SHP77 (cell line): ENCODE results near the gene PIMREG.

Experiments
- DNase-seq, 2 experiments: peaks; one replicate each; lab custom pipeline; 2025; lab: John Stamatoyannopoulos, UW

The PIMREG gene

GRCh38 chr17:6437956-6438355 lies 6.3 kb upstream of the PIMREG start:
- DNase-seq = no peak

DNA sequence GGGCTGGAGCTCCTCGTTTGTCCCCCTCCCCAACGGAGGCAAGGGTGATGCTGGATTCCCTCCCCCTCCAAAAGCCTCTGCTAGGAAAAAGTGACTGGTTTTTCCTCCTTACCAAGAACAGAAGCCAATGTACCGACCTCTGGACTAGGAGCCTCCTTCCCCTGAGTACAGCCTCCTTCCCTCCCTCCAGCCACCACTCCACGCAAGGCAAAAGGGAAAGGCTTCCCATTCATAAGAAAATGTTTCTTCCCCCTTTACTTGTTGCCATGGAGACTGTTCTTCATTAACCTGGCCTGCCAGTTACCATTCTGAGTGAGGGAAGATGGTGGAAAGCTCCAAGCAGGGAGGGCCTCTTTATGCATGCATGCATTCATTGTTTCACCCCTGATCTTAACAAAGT lies 4.3 kb upstream of the PIMREG start:
- no peak for DNase-seq

DNA sequence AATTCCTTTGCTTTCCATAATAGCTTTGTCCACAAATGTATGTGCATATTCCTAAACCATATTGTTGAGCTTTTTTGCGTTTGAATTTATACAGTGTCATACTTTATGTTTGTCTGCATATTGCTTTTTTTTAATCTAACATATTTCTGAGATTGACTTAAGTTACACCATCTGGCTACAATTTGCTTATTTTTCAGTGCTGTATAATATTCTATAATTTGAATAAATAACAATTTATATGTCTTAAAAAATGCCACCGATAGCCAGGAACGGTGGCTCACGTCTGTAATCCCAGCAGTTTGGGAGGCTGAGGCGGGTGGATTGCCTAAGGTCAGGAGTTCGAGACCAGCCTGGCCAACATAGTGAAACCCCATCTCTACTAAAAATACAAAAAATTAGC lies 1.5 kb upstream of the PIMREG start:
- no peak for DNase-seq

DNA sequence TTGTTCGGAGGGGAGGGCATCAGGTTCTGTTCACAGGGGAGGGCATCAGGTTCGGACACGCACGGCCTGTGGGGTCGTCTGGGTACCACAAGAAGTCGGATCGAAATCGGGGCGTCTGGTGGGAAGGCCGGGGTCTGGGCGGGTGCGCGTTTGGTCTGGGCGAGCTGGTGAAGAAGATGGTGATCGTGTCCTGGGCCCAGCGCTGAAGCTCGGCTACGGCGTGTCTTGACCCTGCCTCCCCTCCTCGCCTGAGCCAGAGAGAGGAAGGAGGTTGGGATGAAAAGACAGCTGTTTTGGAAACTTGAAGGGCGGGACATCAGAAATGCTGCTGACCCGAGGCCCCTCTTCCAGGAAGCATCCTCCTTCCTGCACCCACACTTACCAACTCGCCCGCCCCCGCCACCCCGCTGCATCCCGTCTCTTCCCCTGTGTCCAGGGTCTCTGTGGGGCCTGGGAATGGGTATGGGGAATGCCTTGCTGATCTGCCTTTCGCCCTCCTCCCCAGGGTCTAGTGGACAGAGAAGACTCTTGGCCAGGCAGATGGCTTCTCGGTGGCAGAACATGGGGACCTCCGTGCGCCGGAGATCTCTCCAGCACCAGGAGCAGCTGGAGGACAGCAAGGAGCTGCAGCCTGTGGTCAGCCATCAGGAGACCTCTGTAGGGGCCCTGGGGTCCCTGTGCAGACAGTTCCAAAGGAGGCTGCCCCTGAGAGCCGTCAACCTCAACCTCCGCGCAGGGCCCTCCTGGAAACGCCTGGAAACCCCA lies 498 bp downstream of the PIMREG start:
- no peak for DNase-seq

DNA sequence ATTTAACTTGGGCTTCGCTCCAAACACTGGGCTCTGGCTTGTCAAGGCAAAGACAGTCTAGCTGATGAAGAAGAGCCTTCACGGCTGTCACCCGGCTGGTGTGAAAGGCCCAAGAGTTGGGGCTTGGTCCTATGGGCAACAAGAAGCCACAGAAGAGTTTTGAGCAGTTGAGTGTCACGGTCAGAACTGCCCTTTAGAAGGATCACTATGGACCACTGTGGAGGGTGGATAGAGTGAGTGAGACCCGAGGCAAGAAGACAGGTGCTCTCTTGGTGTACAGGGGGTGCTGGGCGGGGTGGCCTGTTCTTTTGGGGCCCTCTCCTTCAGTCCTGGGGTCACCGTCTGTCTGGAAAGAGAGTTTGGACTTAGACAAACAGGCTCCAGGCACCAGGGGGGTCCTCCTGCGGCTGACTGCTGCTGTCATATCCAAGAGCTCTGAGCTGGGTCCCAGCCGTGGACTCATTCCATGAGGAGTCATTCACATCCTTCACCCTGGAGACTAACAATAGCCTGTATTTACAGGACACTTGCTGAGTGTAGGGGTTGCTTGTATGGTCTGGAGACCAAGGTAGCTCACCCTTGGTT lies 2.4 kb downstream of the PIMREG start:
- DNase-seq = no peak

- DNase-seq = no peak
These were observed 4.2 kb downstream of the PIMREG start for GRCh38 chr17:6448473-6448872.

GRCh38 chr17:6449307-6449706 lies 5.1 kb downstream of the PIMREG start:
- no peak for DNase-seq

DNA sequence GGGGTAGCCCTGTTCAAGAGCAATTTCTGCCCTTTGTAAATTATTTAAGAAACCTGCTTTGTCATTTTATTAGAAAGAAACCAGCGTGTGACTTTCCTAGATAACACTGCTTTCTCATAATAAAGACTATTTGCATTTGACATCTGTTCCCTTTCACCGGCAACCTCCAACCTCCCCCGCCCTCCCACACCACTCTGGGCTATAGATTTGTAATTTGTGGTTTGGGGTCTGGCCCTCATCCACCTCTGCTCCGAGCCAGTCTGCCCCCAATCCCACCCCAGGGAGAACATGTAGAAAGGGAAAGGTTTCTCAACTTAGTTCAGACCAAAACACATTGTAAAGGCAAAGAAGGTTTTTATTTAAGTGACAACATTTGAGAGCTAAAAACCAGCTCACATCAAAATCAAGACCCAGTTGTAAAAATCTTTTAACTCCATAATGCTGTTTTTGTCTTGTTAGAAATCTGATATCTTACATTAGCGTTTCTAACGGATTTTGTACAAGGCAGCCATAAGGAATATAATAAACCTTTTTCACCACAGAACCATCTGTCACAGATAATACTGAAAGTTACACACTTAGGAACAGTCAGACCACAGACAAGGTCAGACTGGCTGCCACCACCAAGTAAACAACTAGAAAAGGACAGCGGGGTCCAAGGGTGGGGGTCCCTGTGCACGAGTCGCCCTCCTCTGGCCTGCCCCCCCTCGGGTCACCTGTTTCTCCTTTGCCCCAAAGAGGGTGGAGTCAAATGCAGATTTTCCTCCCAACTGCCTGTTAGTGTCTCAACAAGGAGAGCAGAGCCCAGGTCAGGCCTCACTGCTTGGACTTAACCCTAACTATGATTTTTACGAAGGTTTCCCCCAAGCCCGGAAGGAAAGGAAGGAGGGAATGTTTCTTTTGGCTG lies 6.9 kb downstream of the PIMREG start:
- DNase-seq = no peak

DNA sequence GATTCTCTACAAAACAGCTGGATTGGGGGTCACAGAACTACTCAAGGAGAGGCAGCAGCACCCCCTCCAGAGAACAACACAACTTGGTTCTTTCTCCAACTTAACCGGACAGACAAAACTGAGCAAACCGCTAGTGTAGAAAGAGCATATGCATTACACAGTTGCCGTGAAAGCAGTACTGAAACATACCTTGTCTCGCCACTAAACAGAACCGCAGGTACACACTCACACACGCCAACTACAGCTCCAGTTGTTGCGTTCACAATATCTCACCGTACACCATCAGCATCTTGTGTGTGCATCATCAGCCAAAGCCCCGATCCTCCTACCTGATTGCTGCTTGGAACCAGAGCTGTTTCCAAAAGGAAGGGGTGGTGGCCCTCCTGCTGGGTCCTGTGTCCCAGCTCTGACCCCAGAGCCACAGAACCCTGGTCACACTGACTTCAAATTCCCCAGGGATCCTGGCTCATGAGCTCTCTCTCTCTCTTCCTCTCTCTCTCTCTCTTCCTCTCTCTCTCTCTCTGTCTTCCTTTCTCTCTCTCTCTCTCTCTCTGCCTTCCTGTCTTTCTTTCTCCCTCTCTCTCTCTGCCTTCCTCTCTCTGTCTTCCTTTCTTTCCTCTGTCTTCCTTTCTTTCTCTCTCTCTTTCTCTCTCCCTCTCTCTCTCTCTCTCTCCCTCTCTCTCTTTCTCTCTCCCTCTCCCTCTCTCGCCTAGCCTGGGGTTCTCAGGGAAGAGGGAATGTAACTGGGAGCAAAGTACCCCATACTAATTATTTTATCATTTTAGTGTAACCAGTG lies 8.4 kb downstream of the PIMREG start:
- no peak for DNase-seq

DNA sequence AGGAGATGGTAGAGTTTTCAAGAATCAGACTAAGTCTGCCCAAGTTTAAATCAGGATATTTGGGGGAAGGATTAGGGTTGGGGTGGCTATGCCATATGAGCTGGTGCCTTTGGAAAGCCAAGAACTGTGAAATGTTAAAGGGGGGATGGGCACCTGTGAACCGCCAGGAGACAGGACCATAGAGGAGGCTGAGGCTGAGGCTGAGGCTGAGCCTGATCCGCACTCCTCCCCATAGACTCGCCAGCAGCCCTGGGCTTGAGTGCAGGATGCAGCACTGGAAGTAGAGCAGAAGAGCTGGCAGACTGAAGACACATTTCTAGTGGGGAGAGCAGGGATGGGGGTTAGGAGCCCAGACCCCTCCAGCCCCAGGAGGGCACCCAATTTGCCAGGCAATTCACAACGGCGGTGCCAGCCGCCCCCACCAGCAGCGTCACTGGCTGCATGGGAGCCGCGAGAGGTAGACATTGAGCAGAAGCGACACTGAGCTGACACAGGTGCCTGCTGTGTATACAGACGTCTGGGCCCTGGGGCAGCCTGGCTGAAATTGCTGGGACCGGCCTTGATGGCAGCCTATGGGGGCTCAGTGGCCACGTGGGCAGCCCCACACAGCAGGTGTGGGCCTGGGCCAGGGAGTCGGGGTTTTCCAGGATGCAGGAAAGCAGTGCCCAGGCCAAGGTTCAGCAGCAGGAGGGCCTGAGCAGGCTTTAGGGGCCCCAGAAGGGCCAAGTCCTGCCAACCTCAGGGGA lies 9.2 kb downstream of the PIMREG start:
- peak in 1 of 2 experiments; percentile 17 for DNase-seq

DNA sequence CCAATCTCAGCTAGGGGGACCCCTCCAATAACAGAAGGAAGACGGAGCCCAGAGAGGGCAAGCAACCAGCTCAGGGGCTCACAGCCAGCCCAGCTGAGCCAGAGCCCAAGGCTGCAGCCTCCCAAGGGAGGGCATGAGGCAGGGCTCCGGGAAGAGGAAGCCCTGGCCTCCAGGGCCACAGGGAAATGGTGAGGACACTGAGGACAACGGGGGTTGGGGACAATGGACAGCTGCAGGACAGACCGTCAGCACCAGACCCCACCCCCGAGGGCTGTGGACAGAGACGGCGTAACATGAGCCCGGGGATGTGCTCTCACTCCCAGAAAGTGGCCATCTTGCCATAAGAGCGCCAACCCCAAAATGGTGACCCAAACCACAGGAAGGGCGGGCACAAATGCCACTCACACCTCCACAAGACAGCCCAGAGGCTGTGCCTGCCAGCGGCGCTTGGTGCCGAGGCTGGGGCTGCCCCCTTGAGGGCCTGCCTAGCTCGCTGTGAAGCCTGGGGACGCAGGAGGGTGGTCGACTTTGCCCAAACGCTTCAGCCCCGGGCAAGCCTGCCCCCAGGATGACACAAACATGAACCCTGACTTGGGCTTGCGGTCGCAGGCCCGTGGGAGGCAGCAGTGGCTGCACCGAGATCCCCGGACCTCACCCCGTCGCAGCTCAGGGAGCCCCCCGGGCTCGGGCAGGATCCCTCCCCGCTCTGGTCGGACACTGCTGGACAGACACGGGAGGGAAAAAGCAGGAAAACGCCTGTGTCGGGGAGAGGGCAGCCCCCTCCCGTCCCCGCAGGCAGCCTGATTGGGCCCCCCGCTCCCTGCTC lies 10.5 kb downstream of the PIMREG start:
- DNase-seq = no peak

GRCh38 chr17:6455321-6455705 lies 11.1 kb downstream of the PIMREG start:
- DNase-seq = no peak

- no peak for DNase-seq
These were observed 12.1 kb downstream of the PIMREG start for GRCh38 chr17:6456321-6456720.

GRCh38 chr17:6456914-6457687 lies 12.8 kb downstream of the PIMREG start:
- DNase-seq = peak in 1 of 2 experiments; percentile 23

DNA sequence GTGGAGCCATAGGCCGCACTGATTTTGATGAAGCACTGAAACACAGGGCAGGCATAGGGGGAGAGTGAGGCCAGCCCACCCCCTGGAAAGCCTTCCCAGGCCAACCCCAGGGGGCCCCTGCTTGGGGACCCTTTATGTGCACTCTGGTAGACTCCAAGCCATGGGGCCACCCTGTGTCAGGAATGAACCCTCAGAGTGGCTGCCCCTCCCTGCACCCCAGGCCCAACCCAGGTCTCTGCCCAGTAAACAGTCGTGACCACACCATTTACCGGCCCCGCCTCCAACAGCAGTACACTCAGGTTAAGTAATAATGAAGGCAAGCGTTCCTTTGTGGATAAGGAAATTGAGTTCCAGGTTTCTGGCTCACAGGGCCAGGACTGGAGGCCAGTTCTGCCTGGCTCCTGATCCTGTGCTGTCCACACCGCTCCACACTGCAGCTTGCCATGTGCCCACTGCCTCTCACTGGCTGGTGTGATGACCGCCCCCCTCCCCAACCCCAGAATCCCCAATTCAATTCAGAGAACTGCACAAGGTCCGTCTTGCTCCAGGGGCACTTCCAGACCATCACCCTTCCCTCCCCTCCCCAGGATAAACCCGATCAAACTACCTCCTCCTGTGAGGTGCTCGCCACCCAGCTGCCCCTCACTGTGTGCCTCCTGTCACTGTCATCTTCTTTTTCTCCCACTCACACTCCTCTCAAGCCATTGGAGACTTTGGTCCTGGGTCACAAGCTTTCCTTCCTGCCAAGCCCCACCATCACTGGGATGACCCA lies 13.6 kb downstream of the PIMREG start:
- DNase-seq = no peak

- no peak for DNase-seq
These were observed 14.2 kb downstream of the PIMREG start for GRCh38 chr17:6458460-6458950.

- DNase-seq = no peak
These were observed 16.4 kb downstream of the PIMREG start for GRCh38 chr17:6460531-6461161.

DNA sequence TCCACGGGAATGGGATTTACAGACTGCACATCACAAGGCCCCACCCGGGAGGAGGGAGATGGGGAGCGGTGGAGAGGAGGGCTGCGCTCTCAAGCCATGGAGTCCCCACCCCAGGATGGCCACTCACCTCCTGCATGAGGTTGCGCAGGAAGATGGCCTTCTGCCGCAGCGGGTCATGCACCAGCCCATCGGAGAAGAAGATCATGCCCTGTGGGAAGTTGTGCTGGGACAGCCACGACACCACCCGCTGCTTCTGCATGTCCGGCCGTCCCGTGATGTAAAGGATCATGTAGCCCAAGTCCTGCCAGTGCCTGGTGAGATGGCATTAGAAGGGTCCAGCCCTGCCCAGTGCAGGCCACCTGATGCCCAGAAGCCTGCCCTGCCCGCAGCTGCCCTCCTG lies 17.0 kb downstream of the PIMREG start:
- DNase-seq = no peak
